ENCODE data around the gene SCT. TPM values are rescaled to one million over a fixed set of nuclear protein-coding genes. Genes with fewer than 3 reads are reported as not detected.

Gene SCT
- total RNA-seq, 1 experiment from 2014 or later, result not detected

DNA sequence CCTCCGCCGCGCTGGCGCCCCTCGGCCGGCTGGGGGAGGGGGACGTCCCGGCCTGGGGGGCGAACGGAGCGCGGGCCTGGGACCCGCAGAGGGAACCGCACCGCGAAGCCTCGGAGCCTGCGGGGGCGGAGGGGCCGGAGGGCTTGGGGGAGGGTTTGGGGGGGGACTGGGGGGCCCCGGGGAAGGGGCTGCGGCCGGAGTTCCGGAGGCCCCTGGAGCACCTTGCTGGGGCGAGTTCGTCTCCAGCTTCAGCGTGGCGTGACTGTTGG, 261 bp upstream of the SCT start:
- Histone ChIP-seq H3K4me1 (ENCODE audit: control insufficient read depth, insufficient read depth, low read length) (peaks cover 11% of the 10 kb centered on the region), H3K4me3 (ENCODE audit: low read depth in 2 of 2, low read length in 2 of 2) (no peak overlapping the region), H3K36me3 (ENCODE audit: control insufficient read depth, insufficient read depth, low read length) (no peaks in the 10 kb centered on the region), H3K27ac (ENCODE audit: low read length) (no peak overlapping the region), H3K27me3 (ENCODE audit: control insufficient read depth, insufficient read depth, low read length) (no peaks in the 10 kb centered on the region), H3K9me3 (ENCODE audit: control insufficient read depth, insufficient read depth, low read depth, low read length) (no peaks in the 10 kb centered on the region)
- intact Hi-C loops (cut with micrococcal nuclease; ENCODE audit: unreplicated experiment) (no loop called here), in situ Hi-C loops (cut with HindIII; ENCODE audit: low pct_unique_long_range_greater_than_20kb, low sequenced_read_pairs) (no loop called here)
- no TSS peak for BruUV-seq (replicated peaks)
- ATAC-seq (no peak), DNase-seq (ENCODE audit: low read depth, low spot score) (no peak)
- TF ChIP-seq, protein P1, sequence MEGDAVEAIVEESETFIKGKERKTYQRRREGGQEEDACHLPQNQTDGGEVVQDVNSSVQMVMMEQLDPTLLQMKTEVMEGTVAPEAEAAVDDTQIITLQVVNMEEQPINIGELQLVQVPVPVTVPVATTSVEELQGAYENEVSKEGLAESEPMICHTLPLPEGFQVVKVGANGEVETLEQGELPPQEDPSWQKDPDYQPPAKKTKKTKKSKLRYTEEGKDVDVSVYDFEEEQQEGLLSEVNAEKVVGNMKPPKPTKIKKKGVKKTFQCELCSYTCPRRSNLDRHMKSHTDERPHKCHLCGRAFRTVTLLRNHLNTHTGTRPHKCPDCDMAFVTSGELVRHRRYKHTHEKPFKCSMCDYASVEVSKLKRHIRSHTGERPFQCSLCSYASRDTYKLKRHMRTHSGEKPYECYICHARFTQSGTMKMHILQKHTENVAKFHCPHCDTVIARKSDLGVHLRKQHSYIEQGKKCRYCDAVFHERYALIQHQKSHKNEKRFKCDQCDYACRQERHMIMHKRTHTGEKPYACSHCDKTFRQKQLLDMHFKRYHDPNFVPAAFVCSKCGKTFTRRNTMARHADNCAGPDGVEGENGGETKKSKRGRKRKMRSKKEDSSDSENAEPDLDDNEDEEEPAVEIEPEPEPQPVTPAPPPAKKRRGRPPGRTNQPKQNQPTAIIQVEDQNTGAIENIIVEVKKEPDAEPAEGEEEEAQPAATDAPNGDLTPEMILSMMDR (IDR thresholded peaks at IDR 0.05), result no peak
- TF ChIP-seq POLR2AphosphoS5 (IDR thresholded peaks at IDR 0.05; ENCODE audit: low read depth, low read length), result no peak
- no peak for TF ChIP-seq TCF7L2 (IDR thresholded peaks at IDR 0.05; ENCODE audit: low read depth, low read length)
- TF ChIP-seq, protein P2, sequence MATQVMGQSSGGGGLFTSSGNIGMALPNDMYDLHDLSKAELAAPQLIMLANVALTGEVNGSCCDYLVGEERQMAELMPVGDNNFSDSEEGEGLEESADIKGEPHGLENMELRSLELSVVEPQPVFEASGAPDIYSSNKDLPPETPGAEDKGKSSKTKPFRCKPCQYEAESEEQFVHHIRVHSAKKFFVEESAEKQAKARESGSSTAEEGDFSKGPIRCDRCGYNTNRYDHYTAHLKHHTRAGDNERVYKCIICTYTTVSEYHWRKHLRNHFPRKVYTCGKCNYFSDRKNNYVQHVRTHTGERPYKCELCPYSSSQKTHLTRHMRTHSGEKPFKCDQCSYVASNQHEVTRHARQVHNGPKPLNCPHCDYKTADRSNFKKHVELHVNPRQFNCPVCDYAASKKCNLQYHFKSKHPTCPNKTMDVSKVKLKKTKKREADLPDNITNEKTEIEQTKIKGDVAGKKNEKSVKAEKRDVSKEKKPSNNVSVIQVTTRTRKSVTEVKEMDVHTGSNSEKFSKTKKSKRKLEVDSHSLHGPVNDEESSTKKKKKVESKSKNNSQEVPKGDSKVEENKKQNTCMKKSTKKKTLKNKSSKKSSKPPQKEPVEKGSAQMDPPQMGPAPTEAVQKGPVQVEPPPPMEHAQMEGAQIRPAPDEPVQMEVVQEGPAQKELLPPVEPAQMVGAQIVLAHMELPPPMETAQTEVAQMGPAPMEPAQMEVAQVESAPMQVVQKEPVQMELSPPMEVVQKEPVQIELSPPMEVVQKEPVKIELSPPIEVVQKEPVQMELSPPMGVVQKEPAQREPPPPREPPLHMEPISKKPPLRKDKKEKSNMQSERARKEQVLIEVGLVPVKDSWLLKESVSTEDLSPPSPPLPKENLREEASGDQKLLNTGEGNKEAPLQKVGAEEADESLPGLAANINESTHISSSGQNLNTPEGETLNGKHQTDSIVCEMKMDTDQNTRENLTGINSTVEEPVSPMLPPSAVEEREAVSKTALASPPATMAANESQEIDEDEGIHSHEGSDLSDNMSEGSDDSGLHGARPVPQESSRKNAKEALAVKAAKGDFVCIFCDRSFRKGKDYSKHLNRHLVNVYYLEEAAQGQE (IDR thresholded peaks at IDR 0.05; ENCODE audit: insufficient read depth in 1 of 2, low read depth in 2 of 2, low read length in 1 of 2), result no peak
- TF ChIP-seq SIN3A (IDR thresholded peaks at IDR 0.05; ENCODE audit: borderline replicate concordance, insufficient read depth, low read depth, low read length), result no peak
- CTCF ChIA-PET, result no interaction called here
- POLR2A ChIA-PET, result no interaction called here

DNA sequence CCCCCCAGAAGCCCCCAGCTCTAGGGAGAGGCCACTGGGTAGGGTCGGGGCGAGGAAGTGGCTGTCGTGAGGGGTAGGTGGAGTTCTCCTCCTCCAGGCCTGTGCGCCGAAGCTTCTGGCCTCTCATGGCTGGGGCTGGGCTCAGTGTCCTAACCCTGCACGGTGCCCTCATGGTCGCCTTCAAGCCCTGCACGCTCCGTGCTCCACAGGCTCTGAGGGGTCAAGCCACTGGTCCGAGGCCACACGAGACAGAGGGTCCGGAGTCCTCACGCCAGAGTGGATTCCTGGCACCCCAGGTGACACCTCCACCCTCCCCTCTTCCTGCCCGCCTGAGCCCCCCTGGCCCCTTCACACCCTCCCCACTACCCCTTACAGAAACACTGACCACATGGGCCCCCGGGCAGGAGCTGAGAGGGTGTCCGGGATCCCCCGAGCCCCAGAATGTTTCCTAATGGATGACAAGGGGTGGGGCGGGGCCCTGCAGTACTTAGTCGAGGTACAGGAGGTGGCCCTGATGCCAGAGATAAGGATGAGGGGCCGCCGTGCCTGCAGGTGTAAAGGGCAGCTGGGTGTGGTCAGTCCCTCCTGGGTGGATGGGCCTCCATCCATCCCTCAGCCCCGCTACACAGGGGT, 1.2 kb downstream of the SCT start:
- H3K4me1 ChIP-seq (ENCODE audit: control insufficient read depth, insufficient read depth, low read length), result peaks cover 17% of the 10 kb centered on the region
- peak; percentile 33 for ATAC-seq
- intact Hi-C loops (cut with micrococcal nuclease; ENCODE audit: unreplicated experiment), result no loop called here
- no peaks in the 10 kb centered on the region for H3K9me3 ChIP-seq (ENCODE audit: control insufficient read depth, insufficient read depth, low read depth, low read length)
- no peak overlapping the region for H3K4me3 ChIP-seq (ENCODE audit: low read depth in 2 of 2, low read length in 2 of 2)
- no peak for TF ChIP-seq SIN3A (IDR thresholded peaks at IDR 0.05; ENCODE audit: borderline replicate concordance, insufficient read depth, low read depth, low read length)
- H3K36me3 ChIP-seq (ENCODE audit: control insufficient read depth, insufficient read depth, low read length), result no peaks in the 10 kb centered on the region
- no TSS peak for BruUV-seq (replicated peaks)
- ChIA-PET CTCF (interaction anchor here (0.5 to 0.7 kb wide), 2 partner anchors 48 to 117 kb away, joined by 3 to 5 read pairs; no protein-coding TSS in a partner anchor), POLR2A (no interaction called here)
- H3K27ac ChIP-seq (ENCODE audit: low read length), result no peak overlapping the region
- no peak for DNase-seq (ENCODE audit: low read depth, low spot score)
- no peaks in the 10 kb centered on the region for H3K27me3 ChIP-seq (ENCODE audit: control insufficient read depth, insufficient read depth, low read length)
- in situ Hi-C loops (cut with HindIII; ENCODE audit: low pct_unique_long_range_greater_than_20kb, low sequenced_read_pairs), result no loop called here

All from Panc1 (cell line).